ENCODE data around the gene DNAJC7. TPM values are rescaled to one million over a fixed set of nuclear protein-coding genes. Genes with fewer than 3 reads are reported as not detected.
"Not testable (repeated sequence)": the region's sequence is repeated elsewhere in the genome, so short reads cannot be mapped to it uniquely, and the experiment has no call there.

The DNAJC7 gene
- total RNA-seq, 2 experiments from 2014 or later: 86.7 to 90.3 TPM

DNA sequence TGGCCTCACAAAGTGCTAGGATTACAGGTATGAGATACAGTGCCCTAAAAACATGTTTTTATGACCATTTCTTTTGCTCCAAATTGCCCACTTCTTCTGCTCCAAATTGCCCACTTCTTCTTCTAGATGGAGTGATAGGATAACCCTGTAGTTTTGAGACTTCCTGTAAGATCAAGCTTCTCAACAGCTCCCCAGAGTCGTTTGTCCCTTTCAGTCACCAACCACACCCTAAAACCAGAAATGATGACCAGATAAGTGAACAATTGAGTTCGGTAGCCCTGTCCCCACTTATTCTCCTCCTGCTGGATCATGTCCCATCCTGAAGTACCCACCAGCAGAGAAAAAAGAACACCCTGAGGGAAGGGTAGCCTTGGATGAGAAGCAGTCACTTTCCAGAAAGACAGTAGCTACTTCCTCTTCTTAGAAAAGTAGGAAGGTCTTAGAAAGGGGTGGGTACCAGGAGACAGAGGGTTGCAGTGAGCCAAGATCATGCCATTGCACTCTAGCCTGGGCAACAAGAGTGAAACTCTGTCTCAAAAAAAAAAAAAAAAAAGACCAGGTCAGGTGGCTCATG, 84.3 kb downstream of the DNAJC7 start:
- ChIA-PET CTCF (interaction anchor here (1.4 kb wide), 1 partner anchor 14 kb away, joined by 3 read pairs; the partner anchor contains the start of gene ACLY), POLR2A (interaction anchor here (0.6 to 1.2 kb wide), 3 partner anchors 15 to 183 kb away, joined by 3 to 7 read pairs (median 3); partner anchors contain the start of gene ACLY)
- Mint-ChIP-seq H3K27ac (no peak overlapping the region), H3K9me3 (no peaks in the 10 kb centered on the region), H3K36me3 (ENCODE audit: low read depth) (peaks cover 4% of the 10 kb centered on the region), H3K4me1 (ENCODE audit: low read depth) (peaks cover 20% of the 10 kb centered on the region), H3K27me3 (peaks cover 1% of the 10 kb centered on the region), H3K4me3 (no peak overlapping the region)
- TF ChIP-seq, protein P1, sequence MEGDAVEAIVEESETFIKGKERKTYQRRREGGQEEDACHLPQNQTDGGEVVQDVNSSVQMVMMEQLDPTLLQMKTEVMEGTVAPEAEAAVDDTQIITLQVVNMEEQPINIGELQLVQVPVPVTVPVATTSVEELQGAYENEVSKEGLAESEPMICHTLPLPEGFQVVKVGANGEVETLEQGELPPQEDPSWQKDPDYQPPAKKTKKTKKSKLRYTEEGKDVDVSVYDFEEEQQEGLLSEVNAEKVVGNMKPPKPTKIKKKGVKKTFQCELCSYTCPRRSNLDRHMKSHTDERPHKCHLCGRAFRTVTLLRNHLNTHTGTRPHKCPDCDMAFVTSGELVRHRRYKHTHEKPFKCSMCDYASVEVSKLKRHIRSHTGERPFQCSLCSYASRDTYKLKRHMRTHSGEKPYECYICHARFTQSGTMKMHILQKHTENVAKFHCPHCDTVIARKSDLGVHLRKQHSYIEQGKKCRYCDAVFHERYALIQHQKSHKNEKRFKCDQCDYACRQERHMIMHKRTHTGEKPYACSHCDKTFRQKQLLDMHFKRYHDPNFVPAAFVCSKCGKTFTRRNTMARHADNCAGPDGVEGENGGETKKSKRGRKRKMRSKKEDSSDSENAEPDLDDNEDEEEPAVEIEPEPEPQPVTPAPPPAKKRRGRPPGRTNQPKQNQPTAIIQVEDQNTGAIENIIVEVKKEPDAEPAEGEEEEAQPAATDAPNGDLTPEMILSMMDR (IDR thresholded peaks at IDR 0.05): no peak
- DNase-seq: no peak
- intact Hi-C loops (cut with micrococcal nuclease): no loop called here
- no peak for ATAC-seq

DNA sequence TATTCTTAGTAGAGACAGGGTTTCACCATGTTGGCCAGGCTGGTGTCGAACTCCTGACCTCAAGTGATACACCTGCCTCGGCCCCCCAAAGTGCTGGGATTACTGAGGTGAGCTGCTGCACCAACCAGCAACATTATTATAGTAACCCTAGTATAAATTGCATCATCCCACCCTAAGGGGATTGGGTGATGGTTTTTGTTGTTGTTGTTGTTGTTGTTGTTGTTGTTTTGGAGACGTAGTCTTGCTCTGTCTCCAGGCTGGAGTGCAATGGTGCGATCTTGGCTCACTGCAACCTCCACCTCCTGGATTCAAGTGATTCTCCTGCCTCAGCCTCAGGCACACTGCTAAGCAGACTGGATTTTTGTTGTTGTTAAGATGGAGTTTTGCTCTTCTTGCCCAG, 85.5 kb downstream of the DNAJC7 start:
- H3K27me3 Mint-ChIP-seq; intact Hi-C loops (cut with micrococcal nuclease); H3K36me3 Mint-ChIP-seq (ENCODE audit: low read depth); H3K4me3 Mint-ChIP-seq; DNase-seq; ATAC-seq; H3K27ac Mint-ChIP-seq; H3K9me3 Mint-ChIP-seq: not testable (repeated sequence)
- ChIA-PET CTCF (interaction anchor here (1.4 kb wide), 1 partner anchor 13 kb away, joined by 3 read pairs; the partner anchor contains the start of gene ACLY), POLR2A (interaction anchor here (2.2 to 6.0 kb wide), 2 partner anchors 13 to 86 kb away, joined by 6 to 40 read pairs; partner anchors contain the start of genes ACLY and DNAJC7)
- H3K4me1 Mint-ChIP-seq (ENCODE audit: low read depth): peaks cover 21% of the 10 kb centered on the region

DNA sequence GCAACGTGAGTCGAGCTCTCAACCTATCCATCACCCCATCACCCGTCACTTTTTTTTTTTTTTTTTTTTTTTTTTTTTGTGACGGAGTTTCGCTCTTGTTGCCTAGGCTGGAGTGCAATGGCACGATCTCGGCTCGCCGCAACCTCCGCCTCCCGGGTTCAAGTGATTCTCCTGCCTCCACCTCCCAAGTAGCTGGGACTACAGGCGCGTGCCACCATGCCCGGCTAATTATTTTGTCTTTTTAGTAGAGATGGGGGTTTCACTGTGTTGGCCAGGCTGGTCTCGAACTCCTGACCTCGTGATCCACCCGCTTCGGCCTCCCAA, 86.4 kb downstream of the DNAJC7 start:
- peak overlapping the region; percentile 93 for H3K4me3 Mint-ChIP-seq

DNA sequence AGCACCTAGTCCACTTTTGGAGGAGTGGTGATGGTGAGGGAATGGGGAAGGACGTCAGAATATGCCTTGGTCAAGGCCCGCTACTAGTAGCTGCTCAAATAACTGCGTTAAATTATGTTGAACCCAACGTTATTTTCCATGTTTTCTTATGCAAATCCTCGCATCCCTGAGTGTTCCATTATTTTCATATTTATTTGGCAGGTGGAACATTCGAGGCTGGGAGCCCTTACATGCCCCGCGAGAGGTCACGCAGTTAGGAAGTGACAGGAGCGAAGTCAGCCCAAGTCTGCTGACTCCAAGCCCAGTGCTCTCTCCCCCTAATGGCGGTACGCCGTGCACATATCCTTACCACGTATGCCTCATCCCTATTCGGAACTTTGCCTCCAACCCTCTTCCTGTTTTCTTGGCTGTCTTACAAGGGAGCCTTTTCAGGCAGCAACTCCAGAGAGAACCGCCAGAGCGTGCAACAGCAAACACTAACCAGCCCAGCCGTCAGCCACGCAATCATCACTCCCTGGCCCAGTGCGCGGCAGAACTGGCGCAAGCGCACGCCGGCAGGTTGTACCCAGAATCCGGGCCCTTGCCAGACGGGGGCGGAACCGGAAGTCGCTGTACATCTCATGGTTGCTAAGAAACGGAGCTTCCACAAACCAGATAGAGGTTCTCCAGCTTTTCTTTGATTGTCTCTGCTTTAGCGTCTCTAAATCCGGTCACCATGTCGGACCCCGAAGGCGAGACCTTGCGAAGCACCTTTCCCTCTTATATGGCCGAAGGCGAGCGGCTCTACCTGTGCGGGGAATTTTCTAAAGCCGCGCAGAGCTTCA, 87.0 kb downstream of the DNAJC7 start, which contains the start of gene ODAD4:
Gene ODAD4, plus strand, starts transcription at position 609 of the 824 bp plus-strand sequence. Its CDS starts 107 bp downstream, at position 716.
- H3K27ac Mint-ChIP-seq: peak within 1 kb of the TSS; percentile 96
- no peaks in the 10 kb centered on the region for H3K9me3 Mint-ChIP-seq
- CTCF ChIA-PET: interaction anchor here (0.6 to 3.2 kb wide), 11 partner anchors 12 to 251 kb away, joined by 3 to 13 read pairs (median 3); partner anchors contain the start of genes ACLY and NKIRAS2
- TF ChIP-seq, protein P1 (IDR thresholded peaks at IDR 0.05): peak; percentile 25
- peaks cover 21% of the 10 kb centered on the region for H3K4me1 Mint-ChIP-seq (ENCODE audit: low read depth)
- H3K36me3 Mint-ChIP-seq (ENCODE audit: low read depth): peaks cover 4% of the 10 kb centered on the region
- peaks cover 1% of the 10 kb centered on the region for H3K27me3 Mint-ChIP-seq
- ATAC-seq (peak; percentile 99), DNase-seq (peak; percentile 98)
- intact Hi-C loops (cut with micrococcal nuclease): no loop called here
- POLR2A ChIA-PET: interaction anchor here (1.0 to 6.0 kb wide), 4 partner anchors 12 to 87 kb away, joined by 3 to 40 read pairs (median 6); partner anchors contain the start of genes ACLY and DNAJC7
- H3K4me3 Mint-ChIP-seq: peak within 1 kb of the TSS; percentile 93

More for the DNA sequence above, 86.4 kb downstream of the DNAJC7 start:
- ChIA-PET CTCF (interaction anchor here (0.6 to 3.2 kb wide), 10 partner anchors 13 to 252 kb away, joined by 3 to 13 read pairs (median 4); partner anchors contain the start of genes ACLY and NKIRAS2), POLR2A (interaction anchor here (1.0 to 6.0 kb wide), 4 partner anchors 12 to 87 kb away, joined by 3 to 40 read pairs (median 6); partner anchors contain the start of genes ACLY and DNAJC7)
- H3K36me3 Mint-ChIP-seq (ENCODE audit: low read depth); H3K9me3 Mint-ChIP-seq; H3K27me3 Mint-ChIP-seq; DNase-seq; intact Hi-C loops (cut with micrococcal nuclease): not testable (repeated sequence)
- Mint-ChIP-seq H3K27ac (peak overlapping the region; percentile 96), H3K4me1 (ENCODE audit: low read depth) (peaks cover 21% of the 10 kb centered on the region)
- ATAC-seq: peak; percentile 48

DNA sequence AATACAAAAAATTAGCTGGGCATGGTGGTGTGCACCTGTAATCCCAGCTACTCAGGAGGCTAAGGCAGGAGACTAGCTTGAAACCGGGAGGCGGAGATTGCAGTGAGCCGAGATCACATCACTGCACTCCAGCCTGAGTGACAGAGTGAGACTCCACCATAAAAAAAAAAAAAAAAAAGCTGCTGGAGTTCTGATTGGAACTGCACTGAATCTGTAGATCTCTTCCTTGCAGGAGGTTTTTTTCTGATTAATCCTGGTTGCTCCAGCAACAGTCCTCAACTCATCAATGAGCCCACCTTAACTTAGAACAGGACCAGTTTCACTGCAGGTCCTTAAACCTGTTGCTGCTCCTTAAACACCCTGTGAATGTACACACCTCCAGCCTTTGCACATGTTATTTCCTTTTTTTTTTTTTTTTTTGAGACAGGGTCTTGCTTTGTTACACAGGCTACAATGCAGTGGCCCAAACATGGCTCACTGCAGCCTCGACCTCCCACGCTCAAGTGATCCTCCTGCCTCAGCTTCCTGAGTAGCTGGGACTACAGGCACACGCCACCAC, 88.5 kb downstream of the DNAJC7 start:
- Mint-ChIP-seq H3K4me1 (ENCODE audit: low read depth) (peaks cover 21% of the 10 kb centered on the region), H3K9me3 (no peaks in the 10 kb centered on the region), H3K4me3 (peak overlapping the region; percentile 93), H3K27ac (peak overlapping the region; percentile 96), H3K36me3 (ENCODE audit: low read depth) (peaks cover 4% of the 10 kb centered on the region), H3K27me3 (no peaks in the 10 kb centered on the region)
- POLR2A ChIA-PET: interaction anchor here (6.0 kb wide), 1 partner anchor 10 kb away, joined by 40 read pairs; the partner anchor contains the start of gene ACLY
- CTCF ChIA-PET: interaction anchor here (0.6 to 3.2 kb wide), 5 partner anchors 10 to 137 kb away, joined by 3 to 13 read pairs (median 3); partner anchors contain the start of gene ACLY
- DNase-seq (peak; percentile 38), ATAC-seq (no peak)
- TF ChIP-seq, protein P1 (IDR thresholded peaks at IDR 0.05): no peak
- intact Hi-C loops (cut with micrococcal nuclease): no loop called here

Other genes with a start within 250 kb of the DNAJC7 start
- gene JUP, start 230.7 kb downstream of the DNAJC7 start, total RNA-seq: 1 to 10 TPM; 1.5 to 1.8 TPM
- 1 to 10 TPM; 2.6 to 3.2 TPM for gene P3H4, start 205.5 kb downstream of the DNAJC7 start, total RNA-seq
- 1 to 10 TPM in 1 of 2 experiments, under 1 TPM in 1; 0.74 to 1.2 TPM for gene FKBP10, start 204.4 kb downstream of the DNAJC7 start, total RNA-seq
- 10 to 100 TPM; 30.5 to 32.3 TPM for gene NT5C3B, start 181.2 kb downstream of the DNAJC7 start, total RNA-seq
- gene KLHL10, start 179.6 kb downstream of the DNAJC7 start, total RNA-seq: under 1 TPM in 1 of 2 experiments, not detected in 1; 0.36 TPM
- gene KLHL11, start 152.0 kb downstream of the DNAJC7 start, total RNA-seq: 10 to 100 TPM; 19.2 to 19.6 TPM
- 100 to 1,000 TPM; 185 to 186 TPM for gene ACLY, start 98.5 kb downstream of the DNAJC7 start, total RNA-seq
- 1 to 10 TPM in 1 of 2 experiments, under 1 TPM in 1; 0.81 to 1.4 TPM for gene ODAD4, start 86.8 kb downstream of the DNAJC7 start, total RNA-seq
- gene CNP, start 50.6 kb downstream of the DNAJC7 start, total RNA-seq: 10 to 100 TPM; 50.1 to 54.5 TPM
- 10 to 100 TPM; 13.8 to 15.0 TPM for gene NKIRAS2, start 2.7 kb upstream of the DNAJC7 start, total RNA-seq
- under 1 TPM; 0.72 to 0.77 TPM for gene C17orf113, start 33.2 kb upstream of the DNAJC7 start, total RNA-seq
- gene ZNF385C, start 81.0 kb upstream of the DNAJC7 start, total RNA-seq: 1 to 10 TPM; 1.3 TPM
- 10 to 100 TPM; 31.7 to 36.2 TPM for gene DHX58, start 95.3 kb upstream of the DNAJC7 start, total RNA-seq
- gene KAT2A, start 103.9 kb upstream of the DNAJC7 start, total RNA-seq: 10 to 100 TPM; 49.2 to 50.2 TPM
- under 1 TPM in 1 of 2 experiments, not detected in 1; 0.41 TPM for gene HSPB9, start 105.4 kb upstream of the DNAJC7 start, total RNA-seq
- gene RAB5C, start 137.6 kb upstream of the DNAJC7 start, total RNA-seq: 10 to 100 TPM; 30.7 to 32.5 TPM
- gene KCNH4, start 163.7 kb upstream of the DNAJC7 start, total RNA-seq: under 1 TPM; 0.38 to 0.43 TPM
- not detected for gene HCRT, start 168.0 kb upstream of the DNAJC7 start, total RNA-seq
- 10 to 100 TPM; 12.3 to 14.9 TPM for gene GHDC, start 177.1 kb upstream of the DNAJC7 start, total RNA-seq

Measured in activated CD8-positive, alpha-beta T cell treated with anti-CD3 and anti-CD28 coated beads for 36 hours (primary cell).